Measurements from ENCODE around the gene ZNF319.
"Not testable (repeated sequence)": the region's sequence is repeated elsewhere in the genome, so short reads cannot be mapped to it uniquely, and the experiment has no call there.

Gene ZNF319

DNA sequence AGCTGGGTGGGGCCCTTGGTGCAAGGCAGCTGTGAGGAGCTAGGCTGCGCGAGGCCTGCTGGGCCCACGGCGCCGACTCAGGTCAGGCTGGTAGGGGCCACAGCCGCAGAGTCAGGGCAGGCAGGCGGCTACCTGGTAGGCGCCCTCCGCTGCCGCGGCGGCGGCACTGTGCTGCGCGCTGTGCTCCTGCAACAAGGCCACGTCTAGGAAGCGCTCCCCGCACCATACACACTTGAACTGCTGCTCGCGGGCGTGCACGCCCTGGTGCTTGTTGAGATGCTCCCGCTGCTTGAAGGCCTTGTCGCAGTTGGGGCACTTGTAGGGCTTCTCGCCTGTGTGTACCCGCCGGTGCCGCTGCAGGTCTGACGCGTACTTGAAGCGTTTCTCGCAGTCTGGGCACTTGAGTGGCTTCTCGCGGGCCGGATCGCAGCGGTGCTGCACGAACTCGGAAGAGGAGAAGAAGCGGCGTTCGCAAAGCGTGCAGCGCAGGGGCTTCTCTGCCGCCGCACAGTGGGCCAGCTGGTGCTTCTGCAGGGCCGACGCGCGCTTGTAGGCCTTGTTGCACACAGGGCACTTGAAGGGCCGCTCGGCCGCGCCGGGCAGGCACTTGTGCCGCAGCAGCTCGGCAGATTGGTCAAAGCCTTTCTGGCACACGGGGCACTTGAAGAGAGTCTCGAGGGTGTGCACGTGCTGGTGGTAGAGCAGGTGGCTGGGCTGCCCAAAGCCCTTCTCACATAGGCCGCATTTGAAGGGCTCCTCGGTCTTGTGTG is 3.9 kb downstream of the ZNF319 start:
- DNase-seq = no peak

DNA sequence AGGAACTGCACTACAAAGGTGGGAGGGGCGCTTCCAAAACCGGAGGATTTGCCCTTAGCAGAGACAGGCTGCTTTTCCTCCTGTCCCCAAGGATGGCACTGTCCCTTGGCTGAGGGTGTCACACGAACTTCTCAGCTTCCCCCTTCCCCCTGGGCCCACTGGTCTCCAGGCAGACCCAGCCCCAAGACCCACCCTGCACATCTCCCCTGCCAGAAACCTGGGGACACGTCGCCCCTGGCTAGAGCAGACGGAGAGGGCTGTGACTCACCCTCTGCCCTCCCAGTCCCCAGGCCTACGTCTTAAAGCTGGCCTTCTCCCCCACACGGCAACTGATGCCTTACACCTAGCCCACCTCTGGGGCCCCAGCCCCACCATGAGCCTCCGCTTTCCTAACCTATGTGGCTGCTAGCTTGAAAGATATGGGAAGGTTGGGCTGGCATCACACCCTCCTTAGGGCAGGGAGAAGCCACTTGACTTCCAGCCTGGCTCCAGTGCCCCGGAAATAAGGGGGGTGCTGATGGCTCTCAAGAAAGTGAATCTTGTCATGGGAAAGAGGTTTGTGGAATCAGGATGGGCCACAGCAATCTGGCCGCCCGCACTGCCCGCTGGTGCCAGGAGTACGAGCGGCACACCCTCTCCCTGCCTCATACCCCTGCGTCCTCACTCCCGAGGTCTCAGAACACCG is 4.6 kb downstream of the ZNF319 start:
- DNase-seq = no peak

DNA sequence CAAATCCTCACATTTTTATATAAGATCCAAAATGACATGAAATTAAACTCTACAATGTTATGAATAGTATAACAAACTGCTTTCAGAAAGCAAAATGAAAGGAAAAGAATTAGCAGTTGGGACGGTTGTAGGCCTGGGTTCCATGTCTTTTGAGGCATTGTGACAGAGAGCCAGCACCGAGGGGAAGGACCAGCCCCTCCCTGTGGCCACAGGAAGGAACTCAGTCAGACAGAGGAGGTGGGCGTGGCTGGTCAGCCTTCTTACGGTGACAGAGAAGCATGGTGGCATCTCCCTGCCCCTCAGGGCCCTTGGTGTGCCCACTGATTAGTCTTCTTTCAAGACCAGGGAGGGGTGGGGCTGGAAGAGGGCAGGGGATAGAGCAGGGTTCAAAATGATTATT is 5.7 kb downstream of the ZNF319 start:
- no peak for DNase-seq

DNA sequence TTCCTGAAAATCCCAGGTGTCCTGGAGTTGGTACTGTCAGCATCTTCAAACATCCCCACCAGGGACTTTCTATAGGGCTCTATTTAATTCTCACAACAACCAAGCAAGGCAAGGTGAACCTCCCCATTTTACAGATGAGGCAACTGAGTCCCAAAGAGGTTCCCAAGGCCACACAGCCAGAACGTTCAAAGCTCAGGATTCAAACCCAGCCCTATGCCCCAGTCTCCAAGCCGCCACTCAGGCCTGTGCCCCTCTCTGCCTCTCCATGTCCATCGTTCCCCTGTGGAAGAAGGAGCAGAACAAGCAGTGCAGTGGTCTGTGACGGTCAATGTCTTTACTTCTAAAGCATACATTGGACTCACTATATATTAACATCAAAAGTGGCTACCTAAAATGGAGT is 6.1 kb downstream of the ZNF319 start:
- DNase-seq = no peak

DNA sequence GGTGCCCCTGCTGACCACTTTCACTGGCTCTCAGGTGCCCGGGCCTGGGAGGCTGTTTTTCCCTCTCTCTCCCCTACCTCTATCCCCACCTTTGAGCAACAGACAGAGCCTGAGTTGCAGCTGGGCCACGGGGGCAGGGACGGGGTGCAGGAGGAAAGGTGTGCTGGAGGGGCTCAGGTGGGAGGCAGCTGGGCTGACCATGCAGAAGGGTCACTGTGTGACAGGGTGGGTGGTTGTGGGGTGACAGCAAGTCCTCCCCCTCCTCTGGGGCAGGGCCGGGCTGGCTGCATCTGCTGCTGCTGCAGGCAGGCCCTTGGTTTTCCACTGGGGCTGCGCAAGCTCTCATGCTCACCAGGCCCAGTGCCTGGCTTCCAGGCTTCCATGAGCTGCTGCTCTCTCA is 6.6 kb downstream of the ZNF319 start:
- DNase-seq = no peak

DNA sequence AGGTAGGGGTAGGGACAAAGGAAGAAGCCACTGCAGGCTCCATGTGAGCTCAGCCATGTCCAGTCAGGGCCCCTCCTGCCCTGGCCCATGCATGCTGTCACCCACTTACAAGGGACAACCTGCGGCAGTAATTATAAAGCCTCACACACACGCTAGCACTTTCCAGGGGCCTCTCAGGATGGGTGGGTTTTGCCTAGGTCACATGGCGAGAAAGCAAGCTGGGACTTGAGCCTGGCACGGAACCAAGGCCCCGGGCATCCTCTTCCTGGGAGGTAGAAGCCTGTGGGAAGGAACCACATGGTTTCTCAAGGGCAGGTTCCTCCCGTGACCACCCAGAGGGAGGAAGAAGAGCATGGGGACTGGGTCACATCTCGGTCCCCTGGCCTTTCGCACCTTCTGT is 7.0 kb downstream of the ZNF319 start:
- DNase-seq = no peak

DNA sequence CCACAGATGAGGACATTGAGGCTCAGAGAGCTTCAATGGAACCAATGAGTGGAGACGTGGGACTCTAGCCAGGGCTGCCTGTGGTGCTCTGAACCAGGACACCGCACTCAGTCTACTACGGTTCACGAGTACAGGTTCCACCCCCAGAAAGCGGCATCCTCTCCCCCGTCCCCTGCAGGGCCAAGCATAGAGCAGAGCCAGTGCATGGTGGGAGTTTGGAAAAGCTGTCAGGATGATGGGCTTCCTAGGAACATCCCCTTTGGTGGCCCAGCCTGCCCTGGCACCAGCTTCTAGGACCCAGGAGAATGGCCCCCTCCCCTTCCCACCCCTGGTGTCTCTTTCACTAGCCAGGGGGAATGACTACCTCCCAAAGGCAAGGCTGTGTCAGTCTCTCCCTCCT is 8.4 kb downstream of the ZNF319 start:
- no peak for DNase-seq

DNA sequence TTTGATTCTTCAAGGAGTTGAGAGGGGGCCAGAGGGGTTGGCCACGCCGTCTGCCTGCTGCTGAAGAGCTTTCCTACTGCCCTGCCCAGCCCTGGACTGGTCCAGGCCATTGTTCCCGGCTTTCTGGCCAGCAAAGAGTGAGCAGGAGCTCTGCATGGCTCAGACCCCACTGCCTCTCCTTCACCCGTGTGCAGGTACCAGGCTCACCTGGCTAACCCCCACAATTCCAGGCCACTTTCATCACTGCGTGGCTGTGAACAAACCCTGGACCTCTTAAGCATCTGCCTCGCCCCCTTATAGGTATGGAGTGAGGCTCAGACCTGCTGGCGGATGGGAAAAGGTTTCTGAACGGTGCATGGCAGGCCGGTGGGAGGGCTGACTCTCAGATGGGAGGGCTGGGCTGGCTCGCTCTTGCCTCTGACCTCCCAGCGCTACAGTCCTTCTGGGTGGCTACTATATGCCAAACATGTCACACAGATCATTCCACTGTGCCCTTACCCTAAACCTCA is 8.9 kb downstream of the ZNF319 start:
- DNase-seq = no peak

DNA sequence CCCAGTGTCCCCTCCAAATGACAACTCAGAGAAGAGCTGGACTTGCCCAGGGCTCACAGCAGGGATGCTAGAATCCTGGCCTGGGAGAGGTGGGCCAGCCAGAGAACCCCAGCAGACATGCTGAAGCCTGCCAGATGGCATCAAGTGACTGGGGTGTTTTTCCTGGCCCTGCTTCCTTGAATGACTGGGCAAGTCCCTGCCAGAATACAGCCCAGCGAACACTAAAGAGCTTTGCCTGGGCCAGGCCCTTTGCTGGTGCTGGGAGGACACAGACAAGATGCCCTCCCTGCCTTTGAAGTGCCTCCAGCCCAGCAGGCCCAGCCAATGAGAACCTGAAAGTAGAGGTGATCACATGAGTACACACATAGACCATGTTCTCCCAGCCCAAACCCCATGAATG is 11.5 kb downstream of the ZNF319 start:
- DNase-seq = no peak

DNA sequence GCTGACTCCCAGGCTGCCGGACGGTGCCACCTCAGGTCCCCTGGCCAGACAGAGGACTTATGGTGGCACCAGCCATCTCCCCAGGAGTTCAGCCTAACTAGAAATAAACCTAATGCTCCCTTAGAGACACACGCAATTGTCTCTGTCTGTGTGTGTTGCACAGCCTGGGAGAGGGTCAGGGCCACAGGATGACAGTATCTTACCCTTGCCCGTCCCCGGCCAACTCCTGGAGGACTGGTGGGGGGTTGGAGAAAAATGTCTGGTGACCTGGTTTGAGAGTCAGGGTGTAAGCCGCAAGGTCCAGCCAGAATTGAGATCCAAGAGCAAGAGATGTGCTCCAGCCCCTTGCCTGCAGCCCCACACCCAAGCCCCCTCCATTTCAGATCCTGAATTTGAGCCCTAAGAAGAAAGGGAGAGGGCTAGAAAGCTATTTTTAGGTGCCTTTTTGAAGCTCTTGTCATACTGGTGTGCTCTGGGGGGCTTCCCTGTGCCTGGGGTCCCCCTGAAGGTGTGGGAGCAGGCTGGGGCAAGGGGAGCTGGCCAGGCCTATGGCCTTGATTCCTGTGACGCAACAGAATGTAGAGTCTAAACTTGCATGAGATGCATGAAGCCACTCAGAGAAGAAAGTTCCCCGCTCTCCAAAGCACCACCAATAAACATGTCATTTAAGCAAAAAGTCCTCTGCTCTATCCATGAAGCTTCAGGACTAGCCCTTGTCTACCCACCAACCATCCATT is 12.9 kb downstream of the ZNF319 start:
- DNase-seq = no peak

DNA sequence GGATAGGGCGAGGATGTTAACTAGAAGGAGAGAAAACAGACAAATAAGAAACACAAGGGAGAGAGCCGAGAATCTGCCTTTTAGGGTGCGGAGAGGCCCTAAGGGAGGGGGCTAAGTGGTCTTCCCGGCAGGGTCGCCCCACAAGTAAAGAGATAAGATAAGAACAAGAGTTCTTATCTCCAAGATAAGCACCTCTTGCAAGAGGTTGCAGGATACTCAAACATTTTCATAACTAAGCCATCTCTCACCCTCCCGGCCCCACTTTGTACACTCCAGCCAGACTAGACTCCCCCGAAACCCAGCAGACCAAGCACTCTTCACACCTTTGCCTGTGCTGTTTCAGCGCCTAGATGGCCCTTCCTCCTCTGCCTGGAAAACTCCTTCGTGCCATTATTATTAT is 14.3 kb downstream of the ZNF319 start:
- no peak for DNase-seq

DNA sequence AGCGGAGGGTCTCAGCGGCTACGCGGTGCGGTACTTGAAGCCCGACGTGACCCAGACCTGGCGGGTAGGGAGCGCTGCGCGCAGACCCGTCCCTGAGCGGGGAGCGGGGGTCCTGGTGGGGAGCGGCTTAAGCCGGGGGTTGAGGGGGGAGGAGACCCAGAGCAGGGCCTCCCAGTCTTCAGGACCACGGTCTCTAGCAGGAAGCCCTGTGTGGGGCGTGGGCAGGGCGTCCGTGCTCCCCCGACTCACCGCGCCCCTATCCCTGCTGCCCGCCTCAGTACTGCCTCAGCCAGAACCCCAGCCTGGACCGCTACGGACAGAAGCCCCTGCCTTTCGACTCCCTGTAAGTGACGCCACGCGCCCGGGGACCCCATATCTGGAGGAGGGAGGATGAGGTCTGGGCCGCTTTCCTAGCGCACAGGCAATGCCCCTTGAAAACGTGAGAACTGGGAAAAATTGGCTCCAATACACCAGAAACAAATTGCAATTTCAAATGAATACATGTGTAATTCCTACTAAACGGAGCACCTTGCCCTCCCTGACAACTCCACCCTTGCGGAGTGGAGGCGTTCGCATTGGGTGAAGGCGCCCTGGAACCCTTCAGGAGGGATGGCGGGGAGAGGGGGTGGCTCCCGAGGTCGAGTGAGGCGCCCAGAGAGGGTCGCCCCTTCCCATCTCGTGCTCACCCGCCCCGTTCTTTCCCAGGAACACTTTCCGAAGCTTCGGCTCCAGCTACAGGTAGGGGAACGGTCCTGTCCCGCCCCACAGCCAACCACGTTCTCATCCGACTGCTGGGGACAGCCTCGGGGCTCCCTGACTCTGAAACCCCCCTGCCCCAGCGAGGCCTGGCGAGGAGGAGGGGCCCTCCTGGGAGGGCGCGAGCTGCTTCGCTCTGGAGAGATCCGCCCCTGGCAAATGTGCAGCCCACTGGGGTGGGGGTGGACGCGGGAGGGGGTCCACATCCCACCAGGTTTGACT is 15.0 kb downstream of the ZNF319 start:
- no peak for DNase-seq

DNA sequence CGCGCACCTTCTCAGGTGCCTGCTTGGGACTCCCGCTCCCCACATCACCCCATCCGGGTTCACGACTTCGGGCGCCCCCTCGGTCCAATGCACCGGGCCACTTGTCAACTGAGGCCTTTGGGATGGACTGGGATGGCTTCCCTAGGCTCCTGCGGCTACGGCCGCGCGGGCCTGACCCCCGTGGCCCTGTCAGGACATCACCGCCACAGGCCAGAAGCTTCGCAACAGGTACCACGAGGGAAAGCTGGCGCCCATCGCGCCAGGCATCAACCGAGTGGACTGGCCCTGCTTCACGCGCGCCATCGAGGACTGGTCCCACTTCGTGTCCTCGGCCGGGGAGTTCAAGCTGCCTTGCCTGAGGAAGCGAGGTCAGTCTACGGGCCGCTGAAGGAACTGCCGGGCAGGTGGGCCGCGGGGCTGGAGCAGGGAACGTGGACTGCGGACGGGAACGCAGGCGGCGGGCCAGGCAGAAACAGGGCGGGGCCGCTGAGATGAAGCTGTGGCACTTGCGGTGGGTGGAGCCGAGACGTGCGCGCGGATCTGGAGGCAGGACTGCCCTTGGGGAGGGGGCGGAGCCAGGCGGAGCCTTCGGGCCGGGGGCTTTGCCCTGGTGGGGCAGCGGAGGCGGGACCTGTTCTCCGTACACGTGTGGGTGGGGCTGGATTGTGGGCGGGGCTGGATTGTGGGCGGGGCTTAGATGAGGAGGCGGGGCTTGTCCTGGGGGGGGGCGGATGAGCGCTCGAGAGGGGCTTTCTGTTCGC is 15.8 kb downstream of the ZNF319 start:
- no peak for DNase-seq

DNA sequence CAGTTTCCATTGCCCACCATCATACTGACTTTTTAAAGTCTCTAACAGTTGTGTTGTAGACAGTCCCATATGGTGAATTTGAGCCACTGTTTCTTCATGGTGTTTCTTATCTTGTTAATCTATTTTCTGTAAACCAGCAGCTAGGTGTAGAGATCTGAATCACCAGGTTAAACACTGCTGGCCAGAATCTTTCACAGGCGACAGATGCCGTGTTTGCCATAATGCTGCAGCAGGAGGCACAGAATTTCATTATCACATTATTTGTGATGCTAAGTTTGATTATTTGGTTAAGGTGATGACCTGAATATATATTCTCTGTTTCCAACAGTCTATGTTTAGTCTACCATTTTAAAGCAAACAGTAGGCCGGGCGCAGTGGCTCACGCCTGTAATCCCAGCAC is 18.1 kb downstream of the ZNF319 start:
- no peak for DNase-seq

DNA sequence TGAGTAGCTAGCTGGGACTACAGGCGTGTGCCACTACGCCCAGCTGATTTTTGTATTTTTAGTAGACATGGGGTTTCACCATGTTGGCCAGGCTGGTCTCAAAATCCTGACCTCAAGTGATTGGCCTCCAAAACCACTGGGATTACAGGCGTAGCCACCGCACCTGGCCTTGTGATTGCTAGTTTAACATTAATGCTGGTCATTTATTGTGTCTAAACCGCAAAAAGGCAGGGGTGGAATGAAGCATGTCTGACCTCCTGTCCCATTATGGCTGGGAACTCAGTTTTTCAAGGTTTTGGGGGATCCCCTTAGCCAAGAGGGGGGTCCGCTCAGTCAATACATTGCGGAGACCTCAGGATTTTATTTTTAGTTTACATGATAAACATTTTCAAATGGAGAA is 18.8 kb downstream of the ZNF319 start:
- no peak for DNase-seq

DNA sequence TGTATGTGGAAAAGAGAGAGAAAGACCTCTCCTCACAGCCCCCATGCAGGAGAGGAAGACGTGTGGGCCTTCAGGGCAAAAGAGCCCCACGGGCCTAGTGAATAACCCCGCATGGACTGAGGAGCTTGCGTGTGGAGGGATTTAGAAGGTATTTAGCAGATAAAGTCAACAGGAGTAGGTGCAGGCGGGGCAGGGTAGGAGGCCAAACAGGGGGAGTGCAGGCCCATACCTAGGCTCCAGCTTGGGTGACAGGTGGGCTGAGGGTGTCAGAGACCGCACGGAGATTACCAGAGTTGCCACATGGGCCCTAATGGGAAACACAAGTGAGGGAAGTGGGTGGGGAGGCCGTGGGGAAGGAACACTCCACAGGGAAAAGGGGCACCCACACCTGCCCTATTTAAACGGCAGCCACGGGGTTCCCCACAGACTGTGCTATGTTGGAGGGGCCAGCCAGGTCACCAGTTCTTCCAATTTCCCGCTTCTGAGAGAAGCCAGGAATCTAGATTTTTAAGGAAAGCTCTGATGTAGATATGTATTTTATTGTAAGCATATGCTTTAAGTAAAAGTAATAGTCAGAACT is 21.4 kb downstream of the ZNF319 start:
- DNase-seq = no peak

DNA sequence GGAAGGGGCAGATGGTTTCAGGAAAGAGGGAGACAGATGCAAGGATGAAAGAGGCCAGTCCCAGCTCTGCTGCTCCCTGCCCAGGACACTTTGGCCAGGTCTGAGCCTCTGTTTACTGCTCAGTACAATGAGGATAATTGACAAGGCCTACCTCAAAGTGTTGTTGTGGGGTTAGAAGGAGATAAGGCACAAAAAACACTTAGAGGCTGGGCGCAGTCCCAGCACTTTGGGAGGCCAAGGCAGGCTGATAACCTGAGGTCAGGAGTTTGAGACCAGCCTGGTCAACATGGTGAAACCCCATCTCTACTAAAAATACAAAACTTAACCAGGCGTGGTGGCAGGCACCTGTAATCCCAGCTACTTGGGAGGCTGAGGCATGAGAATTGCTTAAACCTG is 22.4 kb downstream of the ZNF319 start:
- DNase-seq = not testable (repeated sequence)

DNA sequence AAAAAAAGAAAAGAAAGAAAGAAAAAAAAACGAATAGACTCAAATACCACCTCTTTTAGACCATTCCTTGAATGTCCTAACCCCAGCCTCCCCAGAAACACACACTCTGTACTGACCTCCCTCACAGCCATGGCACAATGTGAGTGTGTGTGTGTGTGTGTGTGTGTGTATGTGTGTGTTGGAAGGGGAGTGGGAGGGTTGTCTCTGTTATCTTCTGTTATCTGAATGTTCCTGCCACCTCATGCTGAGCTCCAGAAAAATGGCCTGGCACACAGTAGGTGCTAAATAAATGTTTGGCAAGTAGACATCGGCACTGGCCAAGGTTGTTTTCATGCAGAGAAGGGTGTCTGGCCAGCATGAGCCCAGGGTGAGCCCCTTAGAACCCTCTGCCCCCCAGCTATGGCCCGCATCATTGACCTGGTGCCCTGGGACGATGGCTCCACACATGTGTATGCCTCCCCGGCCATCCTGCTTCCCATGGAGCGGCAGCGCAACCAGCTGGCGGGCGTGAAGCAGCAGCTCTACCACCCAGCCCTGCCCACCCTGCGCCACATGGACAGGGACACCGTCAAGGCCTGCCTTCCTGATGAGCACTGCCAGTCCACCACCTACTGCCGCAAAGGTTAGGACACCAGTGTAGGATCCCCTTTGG is 22.9 kb downstream of the ZNF319 start:
- no peak for DNase-seq

DNA sequence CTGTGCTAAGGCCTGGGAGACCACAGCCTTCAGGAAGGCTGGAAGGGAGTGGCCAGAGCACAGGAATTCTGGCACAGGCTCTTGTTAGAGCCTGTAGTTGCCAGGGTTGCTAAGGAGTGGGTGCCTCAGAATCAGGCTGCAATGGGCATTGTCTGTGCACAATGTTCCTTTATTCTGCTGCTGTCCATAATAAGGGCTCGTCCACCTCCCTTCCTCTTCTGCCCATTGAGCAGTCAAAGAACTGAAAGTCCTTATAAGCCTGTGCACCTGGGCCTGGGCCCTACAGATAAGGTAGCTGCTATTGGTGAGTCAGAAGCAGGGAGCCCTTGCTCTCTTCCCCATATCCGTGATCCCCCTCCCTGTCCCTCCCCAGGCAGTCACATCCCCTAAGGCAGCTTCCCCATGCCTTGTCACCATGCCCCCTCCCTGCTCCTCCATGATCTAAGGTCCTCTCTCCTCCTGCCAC is 24.1 kb downstream of the ZNF319 start:
- DNase-seq = no peak

DNA sequence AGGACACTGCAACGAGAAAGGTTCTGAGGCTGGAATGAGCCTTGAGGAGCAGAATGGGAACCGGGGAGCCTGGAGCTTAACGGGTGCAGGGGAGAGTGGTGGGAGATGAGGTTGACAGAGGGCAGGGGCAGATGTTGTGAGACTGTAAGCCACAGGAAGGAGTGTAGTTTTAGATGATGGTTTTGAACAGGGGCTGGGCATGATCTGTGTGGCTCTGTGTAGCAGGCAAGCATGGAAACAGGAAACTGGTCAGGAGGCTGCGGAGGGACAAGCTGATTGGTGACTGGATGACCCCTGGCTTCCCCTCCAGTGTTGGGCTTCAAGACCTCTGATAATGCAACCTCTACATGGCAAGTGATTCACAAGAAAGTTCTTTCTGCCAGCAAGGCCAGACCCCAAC is 28.2 kb downstream of the ZNF319 start:
- no peak for DNase-seq

DNA sequence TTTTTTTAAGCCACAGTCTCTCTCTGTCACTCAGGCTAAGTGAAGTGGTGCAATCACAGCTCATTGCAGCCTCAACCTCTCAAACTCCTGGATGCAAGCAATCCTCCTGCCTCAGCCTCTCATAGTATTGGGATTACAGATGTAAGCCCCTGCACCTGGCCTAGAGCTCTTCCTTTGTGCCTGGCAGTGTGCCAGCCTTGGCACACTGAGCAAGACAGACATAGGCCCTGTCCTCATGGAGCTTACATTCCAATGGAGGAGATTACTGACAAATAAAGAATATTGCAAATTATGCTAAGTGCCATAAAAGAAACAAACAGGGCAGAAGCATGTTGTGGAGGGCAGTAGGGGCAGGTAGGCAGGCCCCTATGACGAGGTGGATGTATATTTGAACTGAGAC is 28.6 kb downstream of the ZNF319 start:
- no peak for DNase-seq

Measured in NCI-H1092 (cell line).